RWPE1 (cell line): Measurements from ENCODE around the gene CRACR2A.

Experiments used
- CTCF ChIA-PET: fragments of 350-600 bp; sonication (Branson Sonifier 250); formaldehyde crosslinking; extraction: SDS; loops from one replicate; lab custom pipeline; 2021; lab: Yijun Ruan, JAX
- POLR2A ChIA-PET: fragments of 400-600 bp; formaldehyde crosslinking; extraction: SDS; loops from one replicate; lab custom pipeline; 2020; ENCODE audit warnings: antibody characterized with exemption; ENCODE audit not compliant: low non-redundant PET; lab: Yijun Ruan, JAX
- DNase-seq: peaks from one replicate; pipeline ENCODE4 v3.0.0; 2012; ENCODE audit warnings: low spot score
- H3K27ac ChIP-seq: fragments of 450-650 bp; 2 replicates; pipeline ENCODE4 v1.5.1; 2017
- CTCF ChIP-seq: fragments of 450-650 bp; conservative IDR thresholded peaks from 2 replicates; pipeline ENCODE4 v1.5.1; 2017; ENCODE audit warnings: low read depth, mild to moderate bottlenecking

The CRACR2A gene

DNA sequence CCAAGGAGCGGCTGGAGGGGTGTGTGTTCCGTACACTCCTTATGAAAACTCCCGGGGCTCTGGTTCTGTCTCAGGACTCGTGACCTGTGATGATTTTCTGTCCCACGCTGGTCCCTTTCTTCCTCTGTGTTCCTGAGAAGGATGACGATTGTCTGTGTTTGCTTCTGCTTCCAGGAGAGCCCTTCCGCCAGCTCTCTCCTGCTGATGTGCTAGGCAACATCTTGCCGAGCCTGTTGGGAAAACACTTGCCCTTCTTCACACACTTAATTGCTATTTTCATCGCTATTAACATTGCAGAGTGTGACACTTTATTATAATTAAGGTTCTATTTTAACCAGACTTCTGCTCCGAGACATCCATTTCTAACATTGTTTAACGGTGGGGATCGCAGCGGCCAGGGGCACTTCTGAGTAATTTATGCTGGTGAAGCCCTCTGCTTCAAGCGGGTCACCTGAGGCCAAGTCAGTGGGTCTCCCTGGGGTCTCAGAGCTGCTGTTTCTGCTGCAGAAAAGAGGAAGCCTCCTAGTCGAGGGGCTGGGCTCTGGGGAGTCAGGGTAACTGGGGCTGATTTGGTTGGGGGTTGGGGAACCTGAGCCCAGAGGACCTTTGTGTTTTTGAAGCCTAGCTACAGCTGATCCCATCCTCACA is 173.3 kb downstream of the CRACR2A start:
- H3K27ac ChIP-seq: no peak overlapping the region
- POLR2A ChIA-PET: no interaction called here
- no peak for DNase-seq
- no peak for TF ChIP-seq CTCF
- CTCF ChIA-PET: no interaction called here

DNA sequence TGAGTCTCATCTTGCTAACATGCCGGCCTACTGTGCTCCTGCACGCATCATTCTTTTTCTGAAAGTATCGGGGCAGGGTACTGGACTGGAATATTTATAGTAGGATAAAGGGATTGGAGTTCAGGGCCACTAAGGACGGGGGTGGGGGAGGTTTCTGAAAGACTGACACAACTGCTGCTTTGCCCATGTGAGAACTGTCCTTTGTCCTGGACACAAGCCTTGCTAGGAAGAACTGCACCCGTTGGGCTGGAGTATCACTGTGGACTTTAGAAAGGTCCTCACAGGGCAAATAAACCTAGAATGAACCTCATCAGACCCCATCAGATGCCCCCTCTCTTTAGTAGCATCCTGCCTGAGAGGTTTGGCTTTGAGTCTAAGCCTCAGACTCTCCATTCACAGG is 174.4 kb downstream of the CRACR2A start:
- CTCF ChIA-PET: no interaction called here
- TF ChIP-seq CTCF: no peak
- POLR2A ChIA-PET: no interaction called here
- DNase-seq: no peak
- H3K27ac ChIP-seq: no peak overlapping the region

DNA sequence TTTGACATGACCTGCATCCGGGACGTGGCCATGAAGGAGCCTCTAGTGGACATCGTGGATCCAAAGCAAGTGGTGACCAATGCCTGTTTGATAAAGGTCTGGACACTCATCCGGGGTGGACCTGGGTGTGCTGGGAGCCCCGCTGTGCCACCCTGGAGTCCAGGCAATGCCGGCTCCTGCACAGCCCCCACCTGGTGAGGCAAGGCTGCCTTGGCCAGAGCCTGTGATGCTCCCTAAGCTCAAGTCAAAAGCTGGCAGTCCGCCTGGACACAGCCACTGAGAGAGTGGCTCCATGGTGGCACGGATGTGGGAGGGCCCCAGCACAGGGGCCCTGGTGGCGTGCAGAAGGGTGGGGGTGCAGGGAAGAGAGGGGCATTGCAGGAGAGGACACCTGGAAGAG is 176.0 kb downstream of the CRACR2A start:
- no peak overlapping the region for H3K27ac ChIP-seq
- CTCF ChIA-PET: interaction anchor here (0.6 kb wide), 1 partner anchor 201 kb away, joined by 3 read pairs; no protein-coding TSS in a partner anchor
- no peak for TF ChIP-seq CTCF
- POLR2A ChIA-PET: no interaction called here
- no peak for DNase-seq

- H3K27ac ChIP-seq: no peak overlapping the region
- POLR2A ChIA-PET: interaction anchor here (0.6 kb wide), 1 partner anchor 379 kb away, joined by 4 read pairs; no protein-coding TSS in a partner anchor
- no peak for TF ChIP-seq CTCF
- CTCF ChIA-PET: no interaction called here
- DNase-seq: no peak
These were observed 177.9 kb downstream of the CRACR2A start for GRCh38 chr12:3574986-3575385.

DNA sequence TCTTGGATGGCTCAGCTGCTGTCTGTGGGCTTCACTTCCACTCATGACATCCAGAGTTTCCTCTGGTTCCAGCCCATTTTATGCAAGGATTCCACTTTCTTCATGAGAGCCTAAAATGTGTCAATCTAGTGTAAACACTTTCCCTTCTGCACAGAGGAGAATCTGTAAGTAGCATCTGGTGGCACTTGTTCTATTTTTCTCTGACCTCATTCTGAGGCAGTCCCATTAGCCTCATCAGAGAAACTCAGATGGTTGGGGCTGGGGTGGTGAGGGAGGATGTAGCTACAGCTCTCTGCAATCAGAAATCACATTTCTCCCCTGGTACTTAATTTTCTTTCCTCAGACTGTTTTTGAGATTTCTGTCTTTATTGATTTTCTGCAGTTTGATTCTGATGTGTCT is 180.3 kb downstream of the CRACR2A start:
- TF ChIP-seq CTCF: no peak
- no peak for DNase-seq
- no peak overlapping the region for H3K27ac ChIP-seq
- POLR2A ChIA-PET: no interaction called here
- CTCF ChIA-PET: no interaction called here

- ChIA-PET POLR2A (no interaction called here), CTCF (no interaction called here)
- no peak for DNase-seq
- no peak for TF ChIP-seq CTCF
- H3K27ac ChIP-seq: no peak overlapping the region
These were observed 181.2 kb downstream of the CRACR2A start for GRCh38 chr12:3571724-3572123.
